NOMO-1 treated with DMSO at 0.1 percent for 48 hours (cell line): ENCODE data around the gene CNTNAP2.

ENCODE experiments used
- DNase-seq: peaks from one replicate; lab custom pipeline; 2025; ENCODE audit not compliant: unreplicated experiment; lab: John Stamatoyannopoulos, UW

CNTNAP2 gene

DNA sequence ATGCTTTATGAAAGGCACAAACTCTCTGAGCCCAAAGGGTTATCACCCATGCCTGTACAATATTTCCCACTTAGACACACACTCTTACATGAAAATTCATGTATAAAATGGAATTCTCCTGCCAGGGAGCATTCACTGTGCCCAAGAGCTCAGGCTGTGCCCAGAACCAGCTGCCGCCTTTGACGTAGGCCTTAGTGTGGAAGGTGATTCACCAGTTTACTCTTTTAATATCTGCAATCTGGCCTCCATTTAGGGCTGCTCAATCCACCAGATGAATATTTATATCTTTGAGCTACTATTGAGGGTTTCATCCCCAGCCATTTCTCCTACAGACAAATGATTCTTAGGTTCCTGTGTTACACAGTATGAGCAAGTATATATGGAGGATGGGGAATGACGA lies 849.7 kb downstream of the CNTNAP2 start:
- no peak for DNase-seq

DNA sequence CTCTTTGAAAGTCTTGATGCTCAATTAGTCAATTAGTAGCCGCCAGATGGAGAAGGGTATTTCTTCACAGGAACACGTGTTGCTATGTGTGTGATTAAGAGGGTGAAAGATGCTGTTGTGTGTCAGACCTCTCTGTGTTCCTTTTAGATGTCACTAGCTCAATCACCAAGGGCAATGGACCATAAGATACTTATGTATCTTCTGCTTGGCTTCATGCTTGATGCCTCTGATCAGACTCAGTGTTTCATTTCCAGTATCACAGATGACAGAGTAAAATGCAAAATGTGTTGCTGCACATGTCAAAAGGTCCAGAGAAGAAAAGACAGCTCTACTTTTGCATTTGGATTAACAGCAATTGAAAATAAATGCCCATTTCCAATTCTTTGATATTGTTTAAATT lies 865.9 kb downstream of the CNTNAP2 start:
- no peak for DNase-seq

DNA sequence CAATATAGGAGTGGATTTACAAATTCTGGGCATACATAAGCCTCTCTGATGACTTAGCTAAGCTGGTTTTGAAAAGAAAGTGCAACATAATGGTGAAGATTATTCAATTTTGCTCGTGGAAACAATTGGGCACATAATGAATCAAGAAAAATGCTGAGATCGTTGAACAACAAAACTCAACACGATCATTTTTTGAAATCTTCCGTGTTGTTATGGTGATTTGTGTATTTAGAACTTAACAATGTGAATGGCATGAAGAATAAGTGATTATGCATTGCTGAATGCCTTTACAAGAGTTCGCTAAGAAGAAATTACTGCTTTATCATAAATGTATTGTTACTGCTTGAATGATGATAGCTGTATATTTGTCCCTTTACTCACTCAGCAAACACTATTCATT lies 875.0 kb downstream of the CNTNAP2 start:
- DNase-seq: no peak

DNA sequence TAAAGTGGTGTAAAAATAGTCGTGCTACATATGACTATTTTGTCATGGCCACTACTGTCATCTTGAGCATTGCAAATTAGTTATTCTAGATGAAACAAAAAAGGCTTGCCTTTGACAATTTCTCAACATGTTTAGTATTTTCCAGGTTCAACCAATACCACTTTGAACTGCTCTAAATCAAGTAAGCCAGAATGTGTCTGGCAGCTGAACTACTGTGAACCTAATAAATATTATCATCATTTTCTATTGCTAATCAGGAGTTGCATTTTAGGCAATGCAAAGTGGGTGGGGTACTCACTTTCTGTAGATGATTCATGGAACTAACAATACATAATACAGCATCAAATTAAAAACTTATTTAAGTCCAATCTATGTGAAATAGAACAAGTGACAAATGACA lies 877.2 kb downstream of the CNTNAP2 start:
- no peak for DNase-seq

DNA sequence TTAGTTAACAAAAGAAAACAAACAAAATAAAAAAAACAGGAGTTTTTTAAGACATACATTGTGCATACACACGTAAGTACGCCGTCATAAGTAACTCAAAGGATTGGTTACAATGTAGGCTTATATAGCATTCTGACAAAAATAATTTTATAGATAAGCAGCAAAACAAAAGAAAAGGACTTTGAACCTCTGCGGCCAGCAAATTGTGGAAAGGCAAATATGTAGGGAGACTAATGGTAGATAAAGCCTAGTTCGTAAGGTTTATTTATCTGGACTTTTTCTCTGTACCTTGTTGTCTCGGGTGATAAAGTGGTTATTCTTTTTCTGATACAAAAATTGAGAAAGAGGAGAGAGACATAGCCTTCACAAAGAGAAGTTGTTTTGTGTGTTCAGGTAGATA lies 891.9 kb downstream of the CNTNAP2 start:
- DNase-seq: no peak

DNA sequence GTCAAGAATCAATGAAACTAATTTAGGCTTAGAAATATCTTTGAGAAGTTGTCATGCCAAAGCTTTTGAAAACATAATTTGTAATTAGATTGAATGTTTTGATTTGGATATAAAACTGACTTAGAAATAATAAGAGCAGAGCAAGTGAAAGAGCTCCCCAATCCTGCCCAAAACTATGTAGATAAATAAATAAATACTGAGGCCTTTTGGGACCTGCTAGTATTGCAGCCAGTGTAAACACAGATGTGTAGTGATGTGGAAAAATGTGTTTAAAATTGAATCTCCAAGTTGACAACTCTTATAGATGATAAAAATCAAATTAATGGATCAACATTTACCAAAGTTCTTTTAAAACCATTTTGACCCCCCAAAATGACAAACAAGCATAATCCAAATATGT lies 896.1 kb downstream of the CNTNAP2 start:
- DNase-seq: no peak

DNA sequence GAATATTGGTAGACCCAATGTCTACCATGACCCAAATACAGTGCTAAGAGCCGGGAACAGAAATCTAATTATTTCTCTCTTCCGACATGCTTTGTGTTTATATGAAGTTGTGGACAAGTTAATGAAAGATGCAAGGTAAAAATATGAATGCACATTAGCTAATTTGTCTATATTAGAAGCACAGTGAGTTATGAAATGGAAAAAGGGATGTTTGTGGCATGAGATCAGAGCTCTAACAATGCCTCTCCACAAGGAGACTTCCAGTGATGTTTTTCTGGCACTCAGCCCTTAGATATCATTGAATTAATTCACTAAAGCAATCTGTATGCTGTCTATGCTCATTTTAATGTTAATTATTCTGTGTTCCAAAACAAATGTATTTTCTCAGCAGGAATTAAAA lies 897.2 kb downstream of the CNTNAP2 start:
- DNase-seq: no peak

DNA sequence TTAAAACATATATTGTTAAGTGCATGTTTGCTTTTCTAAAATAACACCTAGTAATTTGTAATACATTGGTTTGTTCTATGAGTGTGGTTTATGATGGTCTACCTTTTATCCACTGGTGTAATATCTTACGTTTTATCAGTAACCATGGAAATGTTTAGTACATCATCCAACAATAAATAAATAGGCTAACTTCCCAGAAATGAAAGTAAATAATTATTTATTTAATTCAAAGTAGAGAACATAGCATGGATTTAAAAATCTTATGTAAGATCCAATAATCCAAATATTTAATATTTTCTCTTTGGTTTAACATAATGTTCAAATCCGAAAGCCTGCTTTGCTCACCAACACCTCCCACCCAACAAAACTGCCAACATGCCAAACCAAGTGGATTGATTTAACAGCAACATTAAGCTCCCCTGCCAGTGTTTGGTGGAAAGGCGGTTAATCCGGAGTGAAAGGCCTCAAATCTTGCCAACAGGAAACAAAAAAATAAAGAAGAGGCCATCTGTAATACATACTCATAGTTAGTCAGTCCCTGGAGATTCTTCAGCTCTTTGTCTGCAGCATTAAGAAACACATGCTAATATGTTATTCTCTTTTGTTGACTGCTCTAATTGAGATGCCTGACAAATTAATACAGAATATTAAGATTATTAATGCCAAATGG lies 897.8 kb downstream of the CNTNAP2 start:
- no peak for DNase-seq

DNA sequence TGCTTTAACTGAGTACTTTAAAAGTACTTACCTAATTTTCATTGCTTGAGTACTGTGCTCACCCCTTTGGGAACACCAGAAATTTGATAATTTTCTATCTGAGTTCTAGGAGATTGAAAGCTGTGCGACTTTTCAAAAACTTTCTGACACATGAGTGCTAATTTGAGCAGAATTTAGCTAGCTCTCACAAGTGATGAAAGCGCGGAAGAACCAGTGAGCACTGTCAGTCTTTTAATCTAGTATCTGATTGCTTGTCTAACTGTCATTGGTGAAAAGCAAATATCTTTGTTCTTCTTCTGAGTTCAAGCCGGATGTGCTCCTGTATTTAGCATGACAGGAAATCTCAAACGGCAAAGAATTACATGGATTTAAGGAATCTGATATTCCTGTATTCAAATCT lies 899.4 kb downstream of the CNTNAP2 start:
- no peak for DNase-seq

DNA sequence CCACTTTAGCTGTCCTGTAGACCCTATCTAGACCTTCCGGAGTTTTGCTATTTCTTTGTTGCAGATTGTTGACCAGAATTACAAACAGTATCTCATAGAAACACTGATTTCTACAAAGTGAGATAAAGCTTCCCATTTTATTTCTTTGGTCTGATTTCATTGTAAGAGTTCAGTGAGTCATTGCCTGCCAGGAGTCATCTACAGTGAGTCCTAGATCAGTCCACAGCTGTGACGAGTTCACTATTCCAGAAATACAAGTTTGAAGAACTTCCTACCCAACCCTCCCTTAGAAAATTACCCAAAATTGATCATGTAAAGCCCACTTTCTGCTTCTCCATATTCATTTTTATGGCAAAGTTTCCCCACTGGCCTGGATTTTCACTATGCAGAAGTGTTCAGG lies 905.5 kb downstream of the CNTNAP2 start:
- no peak for DNase-seq

DNA sequence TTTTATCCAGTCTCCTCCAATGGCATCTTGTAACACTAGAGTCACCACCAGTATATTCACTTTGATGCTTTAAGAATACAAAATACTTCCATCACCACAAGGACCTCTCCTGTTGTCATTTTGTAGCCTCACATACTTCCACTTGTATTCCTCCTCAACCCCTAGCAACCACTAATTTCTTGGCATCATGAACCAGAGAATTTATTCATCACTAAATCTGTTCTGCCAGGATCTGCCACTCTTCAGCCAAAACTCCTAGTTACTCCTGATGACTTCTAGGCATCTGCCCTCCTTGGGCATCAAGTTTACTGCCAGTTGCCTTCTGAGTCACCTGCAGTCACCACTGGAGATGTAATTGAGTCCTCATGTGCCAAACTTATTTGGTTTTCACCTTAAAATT lies 906.8 kb downstream of the CNTNAP2 start:
- no peak for DNase-seq

DNA sequence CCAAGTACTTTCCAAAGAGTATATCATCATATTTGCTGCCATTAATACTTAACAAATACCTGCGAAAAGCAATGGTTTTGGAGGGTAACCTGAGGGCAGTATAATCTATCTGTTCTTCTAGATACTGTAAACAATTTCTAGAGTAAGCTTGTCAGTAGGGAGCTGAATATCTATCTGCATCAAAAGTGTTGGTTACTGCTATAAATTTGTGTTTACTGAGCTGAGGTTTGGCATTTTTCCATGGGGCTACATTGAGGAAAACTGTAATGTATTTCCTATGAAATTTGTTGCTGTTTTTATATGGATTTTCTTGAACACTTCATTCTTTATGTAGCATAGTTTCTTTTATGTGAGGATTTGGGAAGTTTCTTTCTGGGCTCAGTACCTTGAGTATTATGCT lies 913.4 kb downstream of the CNTNAP2 start:
- no peak for DNase-seq

DNA sequence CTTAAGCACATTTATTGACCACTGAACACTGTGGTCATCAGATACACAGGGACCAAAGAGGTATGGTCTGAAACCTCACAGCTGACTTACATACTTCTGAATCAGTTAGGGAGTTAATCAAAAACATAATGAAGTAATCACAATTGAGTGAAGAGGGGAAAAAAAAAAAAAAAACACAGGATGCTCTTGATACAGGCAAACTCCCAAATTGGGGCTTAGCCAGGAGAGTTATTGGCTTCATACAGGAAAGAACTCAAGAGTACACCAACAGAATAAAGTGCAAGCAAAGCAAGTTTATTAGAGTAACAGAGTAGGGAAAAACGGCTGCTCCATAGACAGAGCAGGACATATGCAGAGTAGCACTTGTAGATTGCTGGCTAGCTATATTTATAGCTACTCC lies 917.0 kb downstream of the CNTNAP2 start:
- no peak for DNase-seq

DNA sequence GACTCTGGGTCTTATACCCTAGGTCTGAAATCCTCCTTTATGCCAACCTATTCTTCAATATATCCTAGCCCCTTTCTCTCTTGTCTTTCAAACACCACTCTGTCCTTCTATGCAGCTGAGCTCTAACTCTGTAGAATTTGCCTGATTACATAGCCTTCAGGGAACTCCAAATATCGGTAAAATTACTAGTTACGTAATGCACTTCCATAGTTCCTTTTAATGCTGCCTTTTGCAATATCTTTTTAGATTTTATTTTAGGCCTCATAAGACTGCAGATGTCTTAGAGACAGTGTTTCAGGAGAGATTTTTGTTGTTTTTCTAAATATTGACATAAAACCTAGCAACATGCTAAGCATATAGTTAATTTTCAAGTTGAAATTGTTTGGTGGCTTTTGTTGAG lies 924.8 kb downstream of the CNTNAP2 start:
- DNase-seq: no peak

DNA sequence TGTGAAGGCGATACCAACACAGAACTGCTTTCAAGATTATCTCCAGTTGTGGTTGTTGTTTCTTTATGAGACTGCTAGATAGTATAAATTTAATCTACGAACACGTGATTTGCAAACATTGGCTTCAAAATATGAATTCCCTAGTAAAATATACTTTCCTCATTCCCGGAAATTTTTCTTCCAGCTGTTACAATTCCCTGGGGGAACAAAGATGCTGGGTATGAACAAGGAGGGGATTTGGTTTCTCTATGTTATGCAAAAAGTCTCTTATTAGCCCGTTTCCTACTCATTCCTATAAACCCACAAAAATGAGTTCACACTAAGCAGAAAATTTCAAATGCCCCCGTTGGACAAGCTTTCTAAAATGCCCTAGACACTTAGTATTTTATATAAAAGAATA lies 928.3 kb downstream of the CNTNAP2 start:
- DNase-seq: no peak

DNA sequence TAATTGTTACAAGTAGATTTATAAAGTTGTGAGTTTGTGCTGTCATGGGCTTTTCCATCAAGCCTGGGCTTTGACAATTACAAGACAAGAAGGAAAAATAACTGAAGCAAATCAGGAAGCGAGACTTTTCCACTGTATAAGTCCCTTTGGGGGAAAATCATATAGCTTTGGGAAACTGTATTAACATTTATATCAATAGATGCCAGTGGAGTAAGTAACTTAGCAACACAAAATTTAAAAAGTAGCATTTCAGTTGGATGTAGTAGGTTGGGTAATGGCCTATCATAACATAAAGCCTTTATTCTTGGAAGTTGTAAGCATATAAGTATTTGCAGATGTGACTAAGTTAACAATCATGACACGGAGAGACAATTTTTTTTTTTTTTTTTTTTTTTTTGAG lies 931.1 kb downstream of the CNTNAP2 start:
- DNase-seq: no peak

DNA sequence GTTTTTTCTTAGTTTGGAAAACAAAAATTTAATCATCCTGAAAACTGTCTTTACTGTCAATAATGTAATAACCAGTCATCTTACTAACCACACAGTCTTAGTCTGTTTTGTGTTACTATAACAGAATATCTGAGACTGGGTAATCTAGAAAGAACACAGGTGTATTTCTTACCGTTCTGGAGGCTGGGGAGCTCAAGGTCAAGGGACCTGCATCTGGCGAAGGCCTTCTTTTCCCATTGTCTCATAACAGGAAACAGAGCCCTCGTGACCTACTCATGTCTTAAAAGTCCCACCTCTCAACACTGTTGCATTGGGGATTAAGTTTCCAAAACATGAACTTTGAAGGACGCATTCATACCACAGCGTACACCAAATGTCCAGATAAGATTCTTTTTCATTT lies 932.3 kb downstream of the CNTNAP2 start:
- no peak for DNase-seq

DNA sequence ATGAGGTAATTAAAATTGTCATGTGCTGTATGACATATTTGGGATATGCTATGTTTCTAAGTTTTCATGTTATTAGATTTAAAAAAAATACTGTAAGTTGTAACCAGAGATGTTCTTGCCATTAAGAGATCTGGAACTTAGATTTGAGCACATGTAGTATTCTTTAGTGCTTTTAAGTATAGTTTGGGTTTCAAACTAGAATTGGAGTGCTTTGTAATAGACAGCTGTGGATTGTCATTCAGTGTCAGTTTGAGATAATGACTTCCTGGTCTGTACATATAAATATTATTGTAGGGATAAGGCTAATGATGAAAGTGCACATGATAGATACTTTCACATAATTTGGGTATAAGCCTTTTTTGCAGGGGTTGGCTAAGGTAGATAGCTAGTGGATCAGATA lies 936.2 kb downstream of the CNTNAP2 start:
- DNase-seq: no peak

DNA sequence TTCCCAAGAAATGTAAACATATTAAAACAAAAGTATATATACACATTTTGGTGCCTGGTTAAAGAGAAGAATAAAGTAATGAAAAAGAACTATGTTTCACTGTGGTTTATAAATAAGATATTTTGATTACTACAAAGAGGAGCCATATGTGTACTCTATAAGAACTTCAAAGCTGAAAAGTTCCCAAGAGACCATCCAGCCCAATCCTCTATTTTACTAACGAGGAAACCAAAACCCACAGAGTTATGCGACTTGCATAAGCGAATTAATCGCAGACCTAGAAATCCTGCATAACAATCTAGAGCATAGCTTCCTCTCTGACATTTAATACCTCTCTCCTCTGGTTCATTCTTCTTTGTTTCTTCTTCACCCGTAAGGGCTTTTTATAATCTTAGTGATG lies 937.1 kb downstream of the CNTNAP2 start:
- no peak for DNase-seq

DNA sequence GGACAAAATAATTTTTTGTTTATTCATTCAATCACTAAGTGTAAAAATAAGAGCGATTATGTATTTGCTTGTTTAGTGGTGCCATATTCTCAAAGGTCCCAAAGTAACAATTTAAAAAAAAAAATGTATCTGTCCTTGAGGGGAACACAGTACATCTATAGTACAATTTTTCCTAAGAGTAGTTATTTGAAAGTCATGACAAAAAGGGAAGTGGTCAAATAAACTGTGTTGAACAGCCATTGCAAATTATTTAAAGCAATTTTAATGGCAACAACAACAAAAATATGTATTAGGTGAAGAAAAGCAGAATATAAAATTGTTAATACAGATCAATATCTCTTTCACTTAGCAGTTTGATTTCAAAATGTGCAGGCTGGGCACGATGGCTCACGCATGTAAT lies 943.5 kb downstream of the CNTNAP2 start:
- peak; percentile 24 for DNase-seq

DNA sequence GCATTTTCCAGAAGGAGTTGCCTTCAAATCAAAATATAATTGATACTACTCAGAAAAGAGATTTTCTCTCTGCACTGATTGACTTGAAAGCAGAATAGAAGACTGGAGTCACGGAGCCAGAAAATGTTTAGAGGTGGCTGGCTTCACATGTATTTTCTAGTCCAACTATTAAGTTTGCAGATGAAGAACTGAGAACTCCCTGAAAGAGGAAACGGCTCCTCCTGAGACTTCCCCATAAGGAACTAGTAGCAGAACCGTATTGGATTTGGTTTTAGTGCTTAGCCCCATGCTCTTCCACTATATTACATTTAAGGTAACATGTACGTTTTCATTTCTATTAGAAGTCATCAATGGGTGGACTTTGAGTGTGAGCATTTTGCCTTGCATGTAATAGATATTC lies 946.3 kb downstream of the CNTNAP2 start:
- peak; percentile 63 for DNase-seq

DNA sequence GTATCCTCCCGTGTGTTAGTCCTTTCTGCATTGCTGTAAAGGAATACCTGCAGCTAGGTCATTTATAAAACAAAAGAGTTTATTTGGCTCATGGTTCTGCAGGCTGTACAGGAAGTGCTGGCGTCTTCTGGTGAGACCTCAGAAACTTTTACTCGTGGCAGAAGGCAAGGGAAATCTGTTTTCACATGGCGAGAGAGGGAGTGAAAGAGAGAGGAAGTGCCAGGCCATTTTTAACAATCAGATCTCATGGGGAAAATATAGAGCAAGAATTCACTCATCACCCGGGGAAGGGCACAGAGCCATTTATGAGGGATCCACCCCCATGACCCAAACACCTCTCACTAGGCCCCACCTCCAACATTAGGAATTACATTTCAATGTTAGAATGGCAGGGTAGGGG lies 952.2 kb downstream of the CNTNAP2 start:
- DNase-seq: no peak

DNA sequence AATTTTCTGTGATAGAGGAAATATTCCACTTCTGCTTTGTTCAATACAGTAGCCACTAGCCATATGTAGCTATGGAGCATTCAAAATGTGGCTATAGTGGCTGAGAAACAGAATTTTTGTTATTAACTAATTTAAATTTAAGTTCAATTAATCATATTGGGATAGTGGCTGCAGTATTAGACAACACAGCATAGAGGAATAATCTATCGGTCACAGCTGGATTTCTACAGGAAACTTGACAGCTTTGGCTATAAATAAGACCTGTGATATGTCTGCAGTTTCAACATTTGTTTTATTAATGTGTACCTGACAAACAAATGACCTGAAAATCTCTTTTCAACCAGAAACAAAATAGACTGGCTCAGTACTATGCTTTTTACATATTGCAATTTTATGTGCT lies 953.2 kb downstream of the CNTNAP2 start:
- DNase-seq: no peak

DNA sequence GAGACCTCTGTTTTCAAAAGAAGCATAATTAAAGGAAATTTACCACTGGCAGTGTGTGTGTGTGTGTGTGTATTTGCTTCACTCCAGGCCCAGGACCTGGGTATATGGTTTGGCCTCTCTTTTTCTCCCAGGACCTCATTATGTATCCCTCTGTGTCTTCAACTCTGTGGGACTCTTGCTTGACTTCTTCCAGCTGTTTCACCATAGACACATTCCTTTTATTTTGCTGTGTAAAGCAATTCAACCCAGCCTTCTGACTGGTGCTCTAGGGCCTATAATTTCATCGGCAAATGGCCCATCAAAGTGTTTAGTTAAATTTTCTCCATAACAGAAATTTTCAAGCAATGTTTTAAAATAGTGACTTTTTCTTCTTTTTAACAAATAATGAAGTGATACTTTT lies 954.3 kb downstream of the CNTNAP2 start:
- DNase-seq: no peak
